Stimulated activated CD4-positive, alpha-beta T cell treated with anti-CD3 and anti-CD28 coated beads, Interleukin-1b, Interleukin-23, amount 100 ng/mL, for 4 hours (primary cell): Measurements from ENCODE around the gene TOGARAM1.

Experiments
- DNase-seq, 2 donors: peaks; one replicate each; pipeline ENCODE4 v3.0.0-alpha.2; 2020; ENCODE audit warnings: low read depth in 2 of 2

Gene TOGARAM1

DNA sequence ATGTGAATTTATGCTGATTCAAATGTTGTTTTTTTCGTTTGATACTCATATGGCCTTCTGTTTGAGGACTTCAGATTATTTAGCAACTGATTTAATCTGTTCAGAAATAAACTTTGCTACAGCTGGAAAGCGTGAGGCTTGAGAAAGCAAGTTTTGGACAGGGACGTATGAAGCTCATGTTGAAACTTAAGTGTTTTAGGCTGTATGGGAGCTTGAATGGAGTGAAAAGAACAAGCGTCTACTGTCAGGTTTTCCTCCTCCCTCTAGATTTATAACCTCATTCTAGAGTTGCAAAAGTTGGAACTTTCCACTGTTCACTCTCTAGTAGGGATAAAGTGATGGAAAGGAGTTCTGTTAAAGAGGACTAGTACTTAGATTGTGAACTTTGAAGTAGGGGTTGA, 123.0 kb downstream of the TOGARAM1 start:
- no peak for DNase-seq

DNA sequence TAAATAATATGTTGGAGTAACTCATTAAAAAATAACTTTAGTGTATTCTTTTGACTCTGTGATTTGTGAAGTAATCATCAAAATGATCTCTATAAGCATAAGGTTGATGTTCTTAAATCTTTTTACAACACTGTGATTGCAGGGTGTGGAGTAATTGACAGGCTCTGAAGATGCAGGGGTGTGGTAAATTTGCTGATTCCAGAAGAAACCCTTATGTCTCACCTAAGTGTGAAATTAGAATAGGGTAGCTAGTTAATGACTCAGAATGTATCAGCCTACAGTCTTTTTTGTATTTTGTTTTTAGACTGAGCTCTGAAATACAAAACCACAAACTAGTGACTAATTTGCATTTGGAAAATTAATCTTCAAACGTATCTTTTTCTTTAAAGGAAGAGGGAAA, 127.8 kb downstream of the TOGARAM1 start:
- no peak for DNase-seq

DNA sequence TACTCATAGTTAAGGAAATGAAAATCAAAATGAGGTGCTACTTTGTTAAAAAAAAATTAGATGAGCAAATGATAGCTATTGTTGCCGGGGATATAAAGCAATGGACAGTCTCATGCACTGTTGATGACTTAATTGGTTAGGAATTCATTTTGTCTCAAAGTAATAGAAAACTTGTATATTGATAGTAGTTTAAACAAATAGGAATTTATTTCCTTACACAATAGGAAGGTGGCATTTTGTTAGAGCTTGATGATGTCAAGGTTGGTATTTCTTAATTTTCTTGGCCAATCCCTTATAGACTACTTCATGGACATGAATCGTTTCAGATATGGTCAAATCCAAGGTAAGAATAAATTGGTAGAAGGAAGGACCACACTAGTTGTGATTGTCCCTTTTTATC, 129.7 kb downstream of the TOGARAM1 start:
- DNase-seq, result no peak

DNA sequence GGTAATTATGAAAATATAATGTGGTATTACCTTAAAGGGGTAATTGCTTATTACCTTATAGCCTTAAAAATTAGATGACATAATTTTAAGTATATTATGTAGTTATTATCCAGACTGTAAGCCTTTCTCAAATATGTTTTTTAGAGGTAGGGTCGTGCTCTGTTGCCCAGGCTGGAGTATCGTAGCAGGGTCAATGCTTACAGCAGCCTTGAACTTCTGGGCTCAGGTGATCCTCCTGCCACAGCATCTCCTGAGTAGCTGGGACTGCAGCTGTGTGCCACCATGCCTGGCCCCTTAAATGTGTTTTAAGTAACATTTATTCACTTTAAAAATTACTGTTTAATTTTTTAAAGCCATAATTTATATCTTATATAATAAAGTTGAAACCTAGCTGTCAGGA, 132.3 kb downstream of the TOGARAM1 start:
- DNase-seq, result no peak

DNA sequence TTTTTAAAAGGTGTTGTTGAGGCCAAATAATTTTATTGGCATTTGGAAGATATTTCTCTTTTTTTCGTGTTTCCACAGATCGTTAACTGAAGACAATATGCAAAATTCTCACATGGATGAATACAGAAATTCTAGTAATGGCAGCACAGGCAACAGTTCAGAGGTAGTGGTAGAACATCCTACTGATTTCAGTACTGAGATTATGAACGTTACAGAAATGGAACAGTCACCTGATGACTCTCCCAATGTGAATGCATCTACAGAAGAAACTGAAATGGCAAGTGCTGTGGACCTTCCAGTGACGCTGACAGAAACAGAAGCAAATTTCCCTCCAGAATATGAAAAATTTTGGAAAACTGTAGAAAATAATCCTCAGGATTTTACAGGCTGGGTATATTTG, 133.2 kb downstream of the TOGARAM1 start:
- DNase-seq, result no peak

DNA sequence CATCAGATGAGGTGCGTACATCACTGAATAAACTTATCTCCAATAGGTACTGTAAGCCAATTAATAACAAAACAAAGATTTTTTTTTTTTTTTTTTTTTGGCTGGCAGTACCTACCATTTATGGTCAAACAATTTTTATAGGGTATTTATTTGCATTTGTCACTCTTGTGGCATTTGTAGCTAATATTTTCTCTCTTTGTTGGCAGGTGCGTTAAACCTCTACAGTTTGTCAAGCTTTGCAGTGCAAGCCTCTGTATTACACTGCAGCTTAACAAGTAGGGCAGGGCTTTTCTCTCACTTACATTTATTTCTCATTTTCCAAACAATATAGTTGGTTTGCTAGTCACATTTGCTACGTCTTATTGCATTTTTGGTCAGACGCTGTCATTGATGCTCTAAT, 134.2 kb downstream of the TOGARAM1 start:
- DNase-seq, result no peak

DNA sequence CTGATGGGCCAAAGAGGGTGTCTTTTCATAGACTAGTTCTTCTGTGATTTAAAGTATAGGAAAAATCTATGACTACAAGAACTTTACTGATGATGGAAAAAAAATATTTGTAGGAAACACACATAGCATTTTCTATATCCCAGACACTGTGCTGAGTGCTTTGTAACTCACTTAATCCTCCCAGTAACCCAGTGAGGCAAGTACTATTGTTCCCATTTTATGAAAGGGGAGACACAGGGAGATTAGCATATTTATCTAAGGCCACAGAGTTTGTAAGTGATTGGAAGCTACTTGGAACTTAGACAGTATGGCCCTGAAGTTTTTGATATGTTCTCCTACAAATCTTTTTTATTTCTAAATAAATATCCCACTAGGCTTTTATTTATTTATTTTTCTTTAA, 141.8 kb downstream of the TOGARAM1 start:
- DNase-seq, result no peak

DNA sequence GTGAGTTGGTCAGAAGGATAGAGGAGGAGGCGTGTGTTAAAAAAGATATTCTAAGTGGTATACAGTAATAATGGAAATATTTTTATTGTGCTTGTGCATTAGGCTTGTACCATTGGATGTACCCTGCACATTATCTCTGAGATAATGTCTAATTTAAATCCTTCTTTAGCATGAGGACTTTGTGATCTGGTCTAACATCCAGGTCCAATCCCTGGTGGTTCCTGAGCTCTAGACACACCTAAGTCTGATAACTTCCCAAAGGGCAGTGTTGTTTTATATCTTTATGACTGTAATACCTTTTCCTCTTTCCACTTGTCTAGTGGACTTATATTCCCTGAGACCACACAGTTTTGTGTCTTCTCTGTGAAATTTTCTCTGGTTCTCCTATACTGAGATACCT, 142.6 kb downstream of the TOGARAM1 start:
- DNase-seq, result no peak

DNA sequence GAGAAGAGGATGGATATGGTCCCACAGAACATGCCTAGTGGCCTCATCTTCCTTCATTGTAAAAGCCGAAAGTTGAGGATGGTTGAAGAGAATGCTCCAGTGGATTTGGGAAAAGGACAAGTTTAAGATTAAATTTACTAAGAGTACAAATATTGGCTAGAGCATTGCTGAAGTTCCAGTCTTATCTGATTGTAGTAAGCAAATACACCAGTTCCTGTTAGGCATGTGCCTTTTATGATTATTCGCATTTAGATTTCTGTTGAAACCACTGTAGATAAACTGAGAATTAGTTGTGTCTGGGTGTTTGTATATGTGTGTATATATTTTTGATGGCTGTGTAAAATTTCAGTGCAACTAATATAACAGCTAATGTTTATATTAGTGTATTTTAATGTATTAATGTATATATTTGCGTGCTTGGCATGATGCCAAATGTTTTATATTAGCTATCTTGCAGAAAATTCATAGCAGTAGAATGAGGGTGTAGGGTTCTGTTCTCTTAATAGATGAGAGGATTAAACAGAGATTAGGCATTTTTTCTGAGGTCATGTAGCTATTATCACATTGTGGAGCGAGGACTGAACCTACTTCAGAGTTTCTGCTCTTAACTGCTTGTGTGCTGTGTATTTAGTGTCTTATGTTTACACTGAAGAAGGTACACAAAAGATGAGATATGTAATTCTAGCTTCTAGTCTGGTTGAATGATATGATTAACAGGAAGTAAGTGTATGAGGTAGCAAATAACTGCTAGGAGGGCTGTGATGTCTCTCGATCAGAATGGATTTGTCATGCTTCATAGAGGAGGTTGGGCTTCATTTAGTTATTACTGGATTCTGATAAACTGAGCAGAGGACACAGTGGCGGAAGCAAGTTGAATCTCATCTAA, 151.1 kb downstream of the TOGARAM1 start:
- no peak for DNase-seq

DNA sequence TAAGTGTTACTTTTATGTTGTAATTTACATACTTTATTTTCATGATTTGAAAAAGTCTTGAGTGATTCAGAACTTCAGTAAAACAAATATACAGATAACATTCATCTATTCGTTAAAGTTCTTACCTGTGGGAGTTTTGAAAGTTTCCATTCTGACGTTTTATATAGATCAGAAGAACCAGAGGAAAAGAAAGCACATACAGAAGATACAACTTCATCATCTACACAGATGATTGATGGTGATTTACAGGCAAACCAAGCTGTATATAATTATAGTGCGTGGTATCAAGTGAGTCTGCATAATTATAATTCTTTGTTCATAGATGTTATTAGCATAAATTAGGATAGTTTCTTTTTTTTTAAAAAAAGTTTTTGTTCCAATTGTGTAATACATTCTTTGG, 152.3 kb downstream of the TOGARAM1 start:
- DNase-seq, result no peak

DNA sequence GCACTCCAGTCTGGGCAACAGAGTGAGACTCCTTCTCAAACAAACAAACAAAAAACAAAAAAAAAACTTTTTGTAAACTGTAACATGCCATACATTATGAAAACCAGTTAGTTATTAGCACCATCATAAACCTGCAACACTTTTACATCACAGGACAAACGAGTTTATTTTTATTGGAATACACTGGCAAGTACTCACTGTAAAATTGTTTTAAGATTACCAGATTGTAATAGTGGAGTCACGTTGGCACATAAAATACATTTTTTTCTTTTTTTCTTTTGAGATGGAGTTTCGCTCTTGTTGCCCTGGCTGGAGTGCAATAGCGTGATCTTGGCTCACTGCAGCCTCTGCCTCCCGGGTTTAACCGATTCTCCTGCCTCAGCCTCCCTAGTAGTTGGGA, 156.6 kb downstream of the TOGARAM1 start:
- no peak for DNase-seq

DNA sequence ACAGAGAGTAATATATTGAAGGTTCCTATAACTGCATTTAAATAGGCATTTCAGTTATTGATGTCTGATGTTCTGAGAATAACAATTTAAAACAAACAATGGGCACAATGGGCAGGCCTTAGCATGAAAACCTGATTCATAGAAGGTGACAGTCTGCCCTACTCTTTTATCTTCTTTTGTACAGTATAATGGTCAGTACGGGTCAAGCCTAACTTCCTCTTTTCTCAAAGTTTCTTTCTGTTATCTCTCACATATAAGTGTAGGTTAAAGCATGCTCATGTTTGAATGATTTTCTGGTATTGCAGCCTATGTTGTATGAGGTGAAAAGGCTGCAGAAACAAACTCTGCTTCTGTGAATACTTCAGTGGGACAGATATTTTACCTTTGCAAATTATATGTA, 158.1 kb downstream of the TOGARAM1 start:
- no peak for DNase-seq

DNA sequence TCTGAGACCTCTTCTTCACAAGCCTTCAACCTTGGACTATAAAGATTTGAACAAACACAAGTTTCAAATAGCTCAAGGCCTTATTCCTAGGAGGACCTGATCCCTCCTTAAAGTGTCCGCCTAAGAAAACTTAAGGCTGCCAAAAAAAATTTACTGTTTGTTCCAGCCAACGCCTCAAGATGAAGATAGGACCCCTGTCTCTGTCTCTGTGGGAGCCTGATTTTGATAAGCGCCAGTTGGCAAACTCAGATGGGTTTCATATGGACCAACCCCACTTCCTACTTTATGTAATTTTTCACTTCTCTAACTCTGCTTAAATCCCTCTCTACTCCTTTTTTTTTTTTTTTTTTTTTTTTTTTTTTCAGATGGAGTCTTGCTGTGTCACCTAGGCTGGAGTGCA, 161.3 kb downstream of the TOGARAM1 start:
- DNase-seq, result no peak
